Epithelial cell of alveolus of lung (primary cell): ENCODE data around the gene POTEJ. TPM values are rescaled to one million over a fixed set of nuclear protein-coding genes. Genes with fewer than 3 reads are reported as not detected.

Source experiments
- total RNA-seq: library from RNA; depleted of rRNA; stranded (reverse); fragments of >200 nt; gene quantifications from 2 replicates; pipeline ENCODE4 v1.2.1, GENCODE V29; 2015

POTEJ gene
- total RNA-seq = not detected in 2 replicates

DNA sequence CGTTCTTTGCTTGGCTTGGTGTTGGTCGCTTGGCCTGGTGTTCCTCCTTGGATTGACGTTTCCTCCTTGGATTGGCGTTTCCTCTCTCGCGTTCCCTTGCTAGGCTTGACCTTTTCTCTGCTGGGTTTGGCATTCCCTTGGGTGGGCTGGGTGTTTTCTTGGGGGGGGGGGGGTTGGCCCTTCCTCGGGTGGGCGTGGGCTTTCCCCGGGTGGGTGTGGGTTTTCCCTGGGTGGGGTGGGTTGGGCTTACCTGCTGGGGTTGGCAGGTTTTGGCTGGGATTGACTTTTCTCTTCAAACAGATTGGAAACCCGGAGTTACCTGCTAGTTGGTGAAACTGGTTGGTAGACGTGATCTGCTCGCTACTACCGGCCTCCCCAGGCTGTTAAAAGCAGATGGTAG, at the start of gene POTEJ:
TSS of gene POTEJ (plus strand) at position 301 of the 400 bp plus-strand sequence. CDS start at position 394, 93 bp downstream.

DNA sequence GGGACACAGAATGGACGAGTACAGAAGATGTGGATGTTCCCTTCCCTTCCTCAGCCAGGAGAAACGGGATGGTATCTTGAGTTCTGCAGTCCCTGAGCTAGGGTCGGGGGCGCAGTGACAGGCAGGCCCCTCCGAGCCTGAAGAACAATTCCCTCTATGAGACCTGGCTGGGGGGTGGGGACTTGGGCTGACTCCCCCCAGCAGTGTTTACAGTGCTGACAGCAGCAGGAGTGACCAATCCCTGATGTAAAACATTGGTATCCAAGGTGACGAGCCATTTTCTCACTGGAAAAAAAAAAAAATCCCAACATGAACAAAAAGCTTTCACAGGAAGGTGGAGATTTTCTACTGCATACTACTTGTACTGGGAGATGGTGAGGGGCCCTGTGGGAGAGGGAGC, 11.8 kb upstream of the POTEJ start, which contains the start of gene CFC1:
TSS of gene CFC1 (minus strand) at position 183 of the 400 bp plus-strand sequence. CDS start 288 bp downstream, outside the sequence.

Other genes starting within 250 kb of the POTEJ start
- not detected in 2 replicates for gene POTEI, start 102.1 kb upstream of the POTEJ start, total RNA-seq
- gene CFC1B, start 90.2 kb upstream of the POTEJ start, total RNA-seq = not detected in 2 replicates
- gene CFC1, start 11.9 kb upstream of the POTEJ start, total RNA-seq = not detected in 2 replicates
- gene GPR148, start 117.6 kb downstream of the POTEJ start, total RNA-seq = not detected in 2 replicates
- gene AMER3, start 144.1 kb downstream of the POTEJ start, total RNA-seq = not detected in 2 replicates
- 2.3 and 7.4 TPM in 2 replicates for gene ARHGEF4, start 225.5 kb downstream of the POTEJ start, total RNA-seq